Tibial nerve (tissue), 4 donors: ENCODE data around the gene CCDC61. TPM values are rescaled to one million over a fixed set of nuclear protein-coding genes. Genes with fewer than 3 reads are reported as not detected.

Experiments used
- DNase-seq, 2 donors: peaks; one replicate each; pipeline ENCODE4 v3.0.0-alpha.2; 2019; ENCODE audit warnings: low spot score in 2 of 2
- H3K27ac ChIP-seq, 4 donors: fragments of 200-600 bp; sonication (generic) in 3 of 4; one replicate each; pipeline ENCODE4 v1.5.1; 2017 to 2019; ENCODE audit warnings: mild to moderate bottlenecking in 1 of 4
- H3K27me3 ChIP-seq, 2 donors: fragments of 200-600 bp; sonication (generic) in 1 of 2; one replicate each; pipeline versions ENCODE4 v1.5.1 to v1.6.0; 2017 to 2019
- H3K36me3 ChIP-seq, 3 donors: fragments of 200-600 bp; sonication (generic); one replicate each; pipeline ENCODE4 v1.5.1; 2018 to 2019
- H3K4me1 ChIP-seq, 4 donors: fragments of 200-600 bp; sonication (generic) in 3 of 4; one replicate each; pipeline ENCODE4 v1.5.1; 2017 to 2019
- H3K4me3 ChIP-seq, 4 donors: fragments of 200-600 bp; sonication (generic) in 3 of 4; one replicate each; pipeline ENCODE4 v1.5.1; 2017 to 2019; ENCODE audit warnings: mild to moderate bottlenecking in 1 of 4, moderate library complexity in 1 of 4
- H3K9me3 ChIP-seq, 4 donors: fragments of 200-600 bp; sonication (generic) in 3 of 4; one replicate each; pipeline ENCODE4 v1.5.1; 2017 to 2019
- CTCF ChIP-seq, 5 experiments: fragments of 200-600 bp in 3 of 5; fragments of 450-650 bp in 2 of 5; sonication (generic) in 3 of 5; IDR thresholded peaks; one replicate each; pipeline ENCODE4 v1.5.1; 2016 to 2019; ENCODE audit warnings: antibody characterized with exemption in 5 of 5, mild to moderate bottlenecking in 3 of 5, moderate library complexity in 2 of 5
- EP300 ChIP-seq, 2 donors: sonication (generic); formaldehyde crosslinking; IDR thresholded peaks; one replicate each; pipeline ENCODE4 v1.6.1; 2017; ENCODE audit warnings: antibody characterized with exemption in 2 of 2, mild to moderate bottlenecking in 1 of 2
- POLR2A ChIP-seq, 2 donors: fragments of 450-650 bp; IDR thresholded peaks; one replicate each; pipeline ENCODE4 v1.6.1; 2017; ENCODE audit warnings: antibody characterized with exemption in 2 of 2, mild to moderate bottlenecking in 2 of 2, moderate library complexity in 2 of 2
- WGBS, 2 donors: methylation state at CpG; one replicate each; pipeline ENCODE4 v1.1.5; 2018; 5-methylcytosine and 5-hydroxymethylcytosine counted together
- total RNA-seq, 4 donors: library from RNA; depleted of rRNA; stranded (reverse); fragments of >200 nt; gene quantifications; one replicate each; pipeline ENCODE4 v1.1.0, GENCODE V29; 2016

The CCDC61 gene
- total RNA-seq, 4 donors from 2014 or later, result 16.2 to 31.4 (median 21.3) TPM

GRCh38 chr19:45973553-45974338 lies 21.5 kb upstream of the CCDC61 start, which contains the start of gene NOVA2:
NOVA2 (minus strand) TSS chr19:45973865; CDS start chr19:45973351, 514 bp downstream.
- Histone ChIP-seq H3K27me3 (peaks cover 0 to 91% of the 10 kb centered on the region in 2 donors), H3K36me3 (no peaks in the 10 kb centered on the region), H3K27ac (peak within 1 kb of the TSS in 1 of 4 donors; percentile 75), H3K4me3 (peak within 1 kb of the TSS in 3 of 4 donors; percentile 9 to 49 (median 20)), H3K9me3 (peaks cover 0 to 4% (median 0%) of the 10 kb centered on the region in 4 donors), H3K4me1 (peaks cover 0 to 7% (median 0%) of the 10 kb centered on the region in 4 donors)
- DNase-seq, result peak in 1 of 2 donors; percentile 43
- TF ChIP-seq CTCF (IDR thresholded peaks at IDR 0.05), result no peak
- TF ChIP-seq EP300 (IDR thresholded peaks at IDR 0.05), result no peak
- TF ChIP-seq POLR2A (IDR thresholded peaks at IDR 0.05), result no peak
- WGBS, 2 donors, result 5 to 9% methylated on average over 15 to 20 of the region's 58 CpGs

GRCh38 chr19:45975306-45976070 lies 19.8 kb upstream of the CCDC61 start:
- no peak overlapping the region for H3K27ac ChIP-seq
- 73 to 76% methylated on average over 11 of the region's 11 CpGs for WGBS, 2 donors
- H3K4me1 ChIP-seq, result peaks cover 0 to 7% (median 0%) of the 10 kb centered on the region in 4 donors
- peaks cover 0 to 4% (median 0%) of the 10 kb centered on the region in 4 donors for H3K9me3 ChIP-seq
- peaks cover 0 to 85% of the 10 kb centered on the region in 2 donors for H3K27me3 ChIP-seq
- DNase-seq, result no peak
- no peaks in the 10 kb centered on the region for H3K36me3 ChIP-seq
- TF ChIP-seq EP300 (IDR thresholded peaks at IDR 0.05) (no peak), POLR2A (IDR thresholded peaks at IDR 0.05) (no peak), CTCF (IDR thresholded peaks at IDR 0.05) (no peak)
- H3K4me3 ChIP-seq, result no peak overlapping the region

- Histone ChIP-seq H3K36me3 (no peaks in the 10 kb centered on the region), H3K9me3 (peaks cover 0 to 4% (median 0%) of the 10 kb centered on the region in 4 donors), H3K4me3 (no peak overlapping the region), H3K27me3 (peaks cover 0 to 79% of the 10 kb centered on the region in 2 donors), H3K27ac (no peak overlapping the region), H3K4me1 (peaks cover 0 to 7% (median 0%) of the 10 kb centered on the region in 4 donors)
- TF ChIP-seq POLR2A (IDR thresholded peaks at IDR 0.05), result no peak
- TF ChIP-seq EP300 (IDR thresholded peaks at IDR 0.05), result no peak
- TF ChIP-seq CTCF (IDR thresholded peaks at IDR 0.05), result no peak
- 34 to 44% methylated on average over 7 to 14 of the region's 14 CpGs for WGBS, 2 donors
- no peak for DNase-seq
These were observed 19.1 kb upstream of the CCDC61 start for GRCh38 chr19:45976178-45976577.

- no peak overlapping the region for H3K4me3 ChIP-seq
- DNase-seq, result no peak
- TF ChIP-seq POLR2A (IDR thresholded peaks at IDR 0.05), result no peak
- TF ChIP-seq CTCF (IDR thresholded peaks at IDR 0.05), result no peak
- no peak for TF ChIP-seq EP300 (IDR thresholded peaks at IDR 0.05)
- no peaks in the 10 kb centered on the region for H3K36me3 ChIP-seq
- 77 to 87% methylated on average over 7 of the region's 7 CpGs for WGBS, 2 donors
- peaks cover 0 to under 1% (median 0%) of the 10 kb centered on the region in 4 donors for H3K4me1 ChIP-seq
- H3K27ac ChIP-seq, result no peak overlapping the region
- peaks cover 0 to 74% of the 10 kb centered on the region in 2 donors for H3K27me3 ChIP-seq
- peaks cover 0 to 4% (median 0%) of the 10 kb centered on the region in 4 donors for H3K9me3 ChIP-seq
These were observed 17.1 kb upstream of the CCDC61 start for GRCh38 chr19:45978156-45978555.
